COLO668 (cell line): ENCODE data around the gene RNF180.
A peak's percentile ranks its signal among the peaks of the same experiment; 100 is the strongest.

Experiments used
- DNase-seq: peaks from one replicate; lab custom pipeline; 2025; ENCODE audit not compliant: unreplicated experiment; lab: John Stamatoyannopoulos, UW

The RNF180 gene

GRCh38 chr5:64165500-64166200 is at the start of gene RNF180:
Gene RNF180, plus strand, starts transcription at chr5:64165843. Its CDS starts 34,965 bp downstream, at chr5:64200808.
- DNase-seq = peak; percentile 52

- DNase-seq = no peak
Measured at GRCh38 chr5:64125521-64125920, 40.1 kb upstream of the RNF180 start.

GRCh38 chr5:64126202-64126741 is 39.4 kb upstream of the RNF180 start:
- DNase-seq = no peak

- no peak for DNase-seq
Measured at GRCh38 chr5:64140018-64140417, 25.6 kb upstream of the RNF180 start.

- DNase-seq = no peak
Measured at GRCh38 chr5:64144425-64145215, 21.0 kb upstream of the RNF180 start.

GRCh38 chr5:64145216-64145895 is 20.3 kb upstream of the RNF180 start:
- no peak for DNase-seq

- no peak for DNase-seq
Measured at GRCh38 chr5:64147379-64147778, 18.3 kb upstream of the RNF180 start.

GRCh38 chr5:64147849-64148441 is 17.7 kb upstream of the RNF180 start:
- peak; percentile 11 for DNase-seq

GRCh38 chr5:64149268-64149667 is 16.4 kb upstream of the RNF180 start:
- DNase-seq = no peak

- DNase-seq = no peak
Measured at GRCh38 chr5:64149857-64150521, 15.7 kb upstream of the RNF180 start.

GRCh38 chr5:64156261-64156660 is 9.4 kb upstream of the RNF180 start:
- DNase-seq = no peak

GRCh38 chr5:64158827-64159226 is 6.8 kb upstream of the RNF180 start:
- no peak for DNase-seq

GRCh38 chr5:64160201-64160600 is 5.4 kb upstream of the RNF180 start:
- no peak for DNase-seq

GRCh38 chr5:64161420-64161819 is 4.2 kb upstream of the RNF180 start:
- DNase-seq = no peak

- DNase-seq = no peak
Measured at GRCh38 chr5:64163135-64163534, 2.5 kb upstream of the RNF180 start.

GRCh38 chr5:64163746-64164145 is 1.9 kb upstream of the RNF180 start:
- DNase-seq = no peak

GRCh38 chr5:64164166-64164565 is 1.5 kb upstream of the RNF180 start:
- DNase-seq = no peak

- DNase-seq = no peak
Measured at GRCh38 chr5:64165160-64165499, 513 bp upstream of the RNF180 start.

- peak; percentile 11 for DNase-seq
Measured at GRCh38 chr5:64166201-64166959, 737 bp downstream of the RNF180 start.

- DNase-seq = no peak
Measured at GRCh38 chr5:64176301-64176700, 10.7 kb downstream of the RNF180 start.
